GM23248 (cell line): Measurements from ENCODE around the gene SAMD14. TPM values are rescaled to one million over a fixed set of nuclear protein-coding genes. Genes with fewer than 3 reads are reported as not detected.

Source experiments
- DNase-seq: peaks from one replicate; pipeline ENCODE4 v3.0.0-alpha.2; 2015
- H2AFZ ChIP-seq: fragments of 200-600 bp; sonication (generic); 2 replicates; pipeline ENCODE4 v1.6.1; 2016; ENCODE audit warnings: antibody characterized with exemption
- H3F3A ChIP-seq: fragments of 200-600 bp; sonication (generic); 2 replicates; pipeline ENCODE4 v1.6.1; 2016; ENCODE audit warnings: mild to moderate bottlenecking, antibody characterized with exemption, mixed run types; ENCODE audit not compliant: insufficient read depth
- H3K27ac ChIP-seq: fragments of 200-600 bp; sonication (generic); 2 replicates; pipeline ENCODE4 v1.5.1; 2016; ENCODE audit warnings: mild to moderate bottlenecking
- H3K27me3 ChIP-seq: fragments of 200-600 bp; sonication (generic); replicated peaks from 2 replicates; pipeline ENCODE4 v1.6.1; 2016; ENCODE audit warnings: mild to moderate bottlenecking; ENCODE audit not compliant: insufficient read depth
- H3K36me3 ChIP-seq: fragments of 200-600 bp; sonication (generic); 2 replicates; pipeline ENCODE4 v1.6.1; 2016; ENCODE audit warnings: low read depth, mild to moderate bottlenecking
- H3K4me1 ChIP-seq: fragments of 200-600 bp; sonication (generic); 2 replicates; pipeline ENCODE4 v1.6.1; 2016; ENCODE audit warnings: mild to moderate bottlenecking; ENCODE audit not compliant: insufficient read depth
- H3K4me2 ChIP-seq: fragments of 200-600 bp; sonication (generic); one replicate; pipeline ENCODE4 v1.6.1; 2016; ENCODE audit warnings: mild to moderate bottlenecking; ENCODE audit not compliant: unreplicated experiment
- H3K4me3 ChIP-seq: fragments of 200-600 bp; sonication (generic); 2 replicates; pipeline ENCODE4 v1.5.1; 2016; ENCODE audit warnings: mild to moderate bottlenecking
- H3K79me2 ChIP-seq: fragments of 200-600 bp; sonication (generic); 2 replicates; pipeline ENCODE4 v1.6.1; 2016; ENCODE audit warnings: mild to moderate bottlenecking; ENCODE audit not compliant: insufficient read depth
- H3K9ac ChIP-seq: fragments of 200-600 bp; sonication (generic); 2 replicates; pipeline ENCODE4 v1.6.1; 2016; ENCODE audit warnings: mild to moderate bottlenecking
- H3K9me2 ChIP-seq: fragments of 200-600 bp; sonication (generic); 2 replicates; pipeline ENCODE4 v1.6.1; 2016; ENCODE audit warnings: mixed run types, mild to moderate bottlenecking, moderate library complexity; ENCODE audit not compliant: insufficient read depth
- H3K9me3 ChIP-seq: fragments of 200-600 bp; sonication (generic); one replicate; pipeline ENCODE4 v1.6.1; 2017; ENCODE audit warnings: low read depth
- H4K20me1 ChIP-seq: fragments of 200-600 bp; sonication (generic); 2 replicates; pipeline ENCODE4 v1.6.0; 2016; ENCODE audit not compliant: insufficient read depth
- EZH2 ChIP-seq: fragments of 200-600 bp; sonication (generic); IDR thresholded peaks from 2 replicates; pipeline ENCODE4 v1.6.1; 2018; ENCODE audit warnings: antibody characterized with exemption, mild to moderate bottlenecking; ENCODE audit not compliant: insufficient read depth, poor library complexity, severe bottlenecking
- EZH2phosphoT487 ChIP-seq: fragments of 200-600 bp; sonication (generic); IDR thresholded peaks from 2 replicates; pipeline ENCODE4 v1.6.1; 2018; ENCODE audit warnings: antibody characterized with exemption, moderate library complexity, mild to moderate bottlenecking, low read depth; ENCODE audit not compliant: insufficient read depth
- WGBS, 2 experiments: methylation state at CpG; one replicate each; pipeline ENCODE4 v1.1.6; 2015 to 2017; ENCODE audit warnings: low lambda C conversion rate in 2 of 2, low coverage in 1 of 2; ENCODE audit errors: missing lambda C conversion rate in 2 of 2; 5-methylcytosine and 5-hydroxymethylcytosine counted together
- in situ Hi-C: fragments of 300-500 bp; cut with MboI; formaldehyde crosslinking; loops from 2 replicates; pipeline ENCODE4 v1.15.0; 2020
- polyA plus RNA-seq: library from polyadenylated mRNA; unstranded; fragments of >200 nt; fragmentation: Nextera tagmentation; extraction: Ambion mirVana; gene quantifications from 2 replicates; pipeline ENCODE4 v1.2.1, GENCODE V29; 2016
- total RNA-seq: library from RNA; depleted of rRNA; stranded (reverse); fragments of >200 nt; shearing (Covaris generic); gene quantifications from 2 replicates; pipeline ENCODE4 v1.2.3, GENCODE V29; 2014

Gene SAMD14
- total and polyA plus RNA-seq, 2 experiments from 2014 or later, result 1.3 to 3.0 TPM

- Histone ChIP-seq H3K4me3 (no peak overlapping the region), H3K4me1 (no peaks in the 10 kb centered on the region), H3K27me3 (no peaks in the 10 kb centered on the region), H3F3A (no peaks in the 10 kb centered on the region; the same call in 1 of the 2 replicates), H3K79me2 (no peaks in the 10 kb centered on the region), H3K9me2 (no peaks in the 10 kb centered on the region), H3K9ac (no peak overlapping the region), H2AFZ (no peak overlapping the region; the same call in 1 of the 2 replicates), H3K27ac (no peak overlapping the region), H3K36me3 (no peaks in the 10 kb centered on the region), H3K9me3 (no peaks in the 10 kb centered on the region), H4K20me1 (no peaks in the 10 kb centered on the region), H3K4me2 (no peak overlapping the region)
- WGBS, 2 experiments, result 74 to 80% methylated on average over 4 of the region's 4 CpGs
- TF ChIP-seq EZH2 (no peak), EZH2phosphoT487 (no peak)
- in situ Hi-C loops, result no loop called here
- no peak for DNase-seq
Measured at GRCh38 chr17:50114401-50114800, 15.6 kb downstream of the SAMD14 start.

- no peaks in the 10 kb centered on the region for H3K79me2 ChIP-seq
- no peaks in the 10 kb centered on the region for H3K27me3 ChIP-seq
- H3K36me3 ChIP-seq, result no peaks in the 10 kb centered on the region
- no peak overlapping the region for H3K4me2 ChIP-seq
- in situ Hi-C loops, result no loop called here
- H2AFZ ChIP-seq, result no peak overlapping the region
- TF ChIP-seq EZH2 (no peak), EZH2phosphoT487 (no peak)
- no peaks in the 10 kb centered on the region for H3K4me1 ChIP-seq
- no peaks in the 10 kb centered on the region for H3K9me3 ChIP-seq
- no peaks in the 10 kb centered on the region; the same call in 1 of the 2 replicates for H3F3A ChIP-seq
- WGBS, 2 experiments, result 75 to 85% methylated on average over 7 of the region's 7 CpGs
- H3K27ac ChIP-seq, result no peak overlapping the region
- no peaks in the 10 kb centered on the region for H4K20me1 ChIP-seq
- no peaks in the 10 kb centered on the region for H3K9me2 ChIP-seq
- no peak for DNase-seq
- H3K4me3 ChIP-seq, result no peak overlapping the region
- no peak overlapping the region for H3K9ac ChIP-seq
Measured at GRCh38 chr17:50113624-50114320, 16.2 kb downstream of the SAMD14 start.

GRCh38 chr17:50112694-50113093, 17.3 kb downstream of the SAMD14 start:
- no peak overlapping the region for H3K27ac ChIP-seq
- peaks cover under 1% of the 10 kb centered on the region for H3F3A ChIP-seq
- no peaks in the 10 kb centered on the region for H4K20me1 ChIP-seq
- no peak overlapping the region for H3K4me3 ChIP-seq
- H3K4me2 ChIP-seq, result no peak overlapping the region
- H3K79me2 ChIP-seq, result no peaks in the 10 kb centered on the region
- H3K4me1 ChIP-seq, result peaks cover 5% of the 10 kb centered on the region
- no peaks in the 10 kb centered on the region for H3K9me3 ChIP-seq
- no peaks in the 10 kb centered on the region for H3K36me3 ChIP-seq
- in situ Hi-C loops, result no loop called here
- H3K9me2 ChIP-seq, result no peaks in the 10 kb centered on the region
- no peaks in the 10 kb centered on the region for H3K27me3 ChIP-seq
- H2AFZ ChIP-seq, result no peak overlapping the region
- no peak overlapping the region for H3K9ac ChIP-seq
- WGBS, 2 experiments, result 61 to 63% methylated on average over 16 to 17 of the region's 17 CpGs
- DNase-seq, result no peak
- TF ChIP-seq EZH2 (no peak), EZH2phosphoT487 (no peak)

- Histone ChIP-seq H3K36me3 (no peaks in the 10 kb centered on the region), H3K79me2 (no peaks in the 10 kb centered on the region), H3K9me2 (no peaks in the 10 kb centered on the region), H3K27me3 (no peaks in the 10 kb centered on the region), H2AFZ (no peak overlapping the region), H3K27ac (no peak overlapping the region), H3K9ac (no peak overlapping the region), H3K4me3 (no peak overlapping the region), H3K4me2 (no peak overlapping the region), H4K20me1 (no peaks in the 10 kb centered on the region), H3K4me1 (peaks cover 8% of the 10 kb centered on the region), H3F3A (peaks cover 5% of the 10 kb centered on the region), H3K9me3 (no peaks in the 10 kb centered on the region)
- in situ Hi-C loops, result no loop called here
- TF ChIP-seq EZH2phosphoT487 (no peak), EZH2 (no peak)
- DNase-seq, result no peak
- WGBS, 2 experiments, result 57 to 61% methylated on average over 11 to 13 of the region's 14 CpGs
Measured at GRCh38 chr17:50111673-50112655, 18.0 kb downstream of the SAMD14 start.
